SJSA1 (cell line): Measurements from ENCODE around the gene DNM1L. TPM values are rescaled to one million over a fixed set of nuclear protein-coding genes. Genes with fewer than 3 reads are reported as not detected.

Source experiments
- DNase-seq, 2 experiments: peaks; one replicate each; pipeline ENCODE4 v3.0.0-alpha.2; 2015 to 2020; ENCODE audit warnings: low spot score in 2 of 2, low read depth in 1 of 2
- H3K27ac ChIP-seq: fragments of 250-450 bp; sonication (Bioruptor Pico); 2 replicates; pipeline ENCODE4 v1.5.1; 2020; ENCODE audit warnings: mild to moderate bottlenecking, moderate library complexity
- H3K27me3 ChIP-seq: fragments of 250-450 bp; sonication (Bioruptor Pico); replicated peaks from 2 replicates; pipeline ENCODE4 v1.5.1; 2020; ENCODE audit warnings: mild to moderate bottlenecking, moderate library complexity
- H3K36me3 ChIP-seq: fragments of 250-450 bp; sonication (Bioruptor Pico); 2 replicates; pipeline ENCODE4 v1.5.1; 2020; ENCODE audit warnings: mild to moderate bottlenecking
- H3K4me1 ChIP-seq: fragments of 250-450 bp; sonication (Bioruptor Pico); replicated peaks from 2 replicates; pipeline ENCODE4 v1.6.1; 2021; ENCODE audit warnings: mild to moderate bottlenecking
- H3K4me3 ChIP-seq: fragments of 250-450 bp; sonication (Bioruptor Pico); 2 replicates; pipeline ENCODE4 v1.5.1; 2020; ENCODE audit warnings: mild to moderate bottlenecking
- H3K9me3 ChIP-seq: fragments of 250-450 bp; sonication (Bioruptor Pico); replicated peaks from 2 replicates; pipeline ENCODE4 v1.5.1; 2020; ENCODE audit warnings: mild to moderate bottlenecking
- total RNA-seq: library from RNA; depleted of rRNA; stranded (reverse); fragments of >200 nt; shearing (Covaris generic); gene quantifications from 2 replicates; pipeline ENCODE4 v1.2.3, GENCODE V29; 2014; rRNA removed

The DNM1L gene
- total RNA-seq, 1 experiment from 2014 or later: 68.0 TPM

DNA sequence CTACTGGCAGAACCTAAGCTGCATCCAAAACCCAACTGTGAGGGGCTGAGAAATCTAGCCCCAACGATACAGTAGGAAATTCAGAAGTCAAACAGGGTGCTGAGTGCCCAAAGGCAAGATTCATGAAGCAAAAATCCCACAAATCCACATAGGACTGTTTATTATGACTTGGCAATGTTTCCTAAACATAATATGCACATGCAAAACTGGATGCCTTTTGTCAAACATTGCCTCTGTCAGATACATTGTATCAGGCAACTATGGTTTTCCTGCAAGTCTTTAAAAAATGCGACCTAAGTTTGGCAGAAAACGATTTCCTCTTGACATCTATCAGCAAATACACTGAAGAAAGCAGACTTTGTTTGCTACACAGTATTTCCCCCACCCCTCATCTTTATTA, 103.9 kb downstream of the DNM1L start:
- Histone ChIP-seq H3K4me1 (peaks cover 6% of the 10 kb centered on the region; the same call in 1 of the 2 replicates), H3K4me3 (no peak overlapping the region), H3K27ac (no peak overlapping the region), H3K9me3 (no peaks in the 10 kb centered on the region), H3K36me3 (no peaks in the 10 kb centered on the region), H3K27me3 (no peaks in the 10 kb centered on the region)
- DNase-seq: no peak

DNA sequence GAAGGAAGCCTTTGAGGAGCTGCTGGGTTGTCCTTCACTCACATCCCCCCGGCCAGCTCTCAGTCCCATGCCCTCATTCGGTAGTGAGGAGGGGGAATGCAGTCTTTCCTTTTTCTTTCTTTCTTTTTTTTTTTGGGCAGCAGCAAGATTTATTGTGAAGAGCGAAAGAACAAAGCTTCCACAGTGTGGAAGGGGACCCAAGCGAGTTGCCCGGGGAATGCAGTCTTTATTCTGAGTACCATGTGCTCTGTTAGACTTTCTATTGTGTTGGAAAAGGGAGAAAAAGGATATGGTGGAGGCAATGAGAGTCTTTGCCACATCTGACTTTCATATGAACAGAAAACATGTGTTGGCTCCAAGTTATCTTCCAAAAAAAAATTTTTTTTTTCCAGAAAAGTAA, 106.5 kb downstream of the DNM1L start:
- Histone ChIP-seq H3K27ac (no peak overlapping the region), H3K4me1 (peaks cover 13% of the 10 kb centered on the region), H3K4me3 (no peak overlapping the region), H3K9me3 (no peaks in the 10 kb centered on the region), H3K36me3 (no peaks in the 10 kb centered on the region; the same call in none of the 2 replicates), H3K27me3 (no peaks in the 10 kb centered on the region)
- DNase-seq: no peak

DNA sequence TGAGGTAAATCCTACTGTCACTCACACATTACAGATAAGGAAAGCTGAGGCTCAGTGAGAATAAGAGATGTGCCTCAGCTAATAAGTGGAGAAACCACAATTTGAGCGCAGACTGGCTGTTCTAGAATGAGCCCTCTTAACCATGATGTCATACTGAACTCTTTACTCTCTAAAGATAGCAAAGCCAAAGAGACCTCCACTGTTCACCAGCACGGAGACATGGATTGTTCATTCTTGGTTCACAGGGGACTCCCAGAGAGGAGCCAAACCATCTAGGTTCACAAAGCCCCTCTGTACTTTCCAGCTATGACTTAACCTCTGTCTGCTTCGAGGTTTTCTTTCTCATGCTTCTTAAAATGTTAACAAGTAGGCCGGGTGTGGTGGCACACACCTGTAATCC, 109.3 kb downstream of the DNM1L start:
- Histone ChIP-seq H3K4me3 (no peak overlapping the region), H3K4me1 (peaks cover 7% of the 10 kb centered on the region), H3K36me3 (peaks cover 2% of the 10 kb centered on the region), H3K9me3 (no peaks in the 10 kb centered on the region), H3K27me3 (no peaks in the 10 kb centered on the region), H3K27ac (no peak overlapping the region)
- no peak for DNase-seq

DNA sequence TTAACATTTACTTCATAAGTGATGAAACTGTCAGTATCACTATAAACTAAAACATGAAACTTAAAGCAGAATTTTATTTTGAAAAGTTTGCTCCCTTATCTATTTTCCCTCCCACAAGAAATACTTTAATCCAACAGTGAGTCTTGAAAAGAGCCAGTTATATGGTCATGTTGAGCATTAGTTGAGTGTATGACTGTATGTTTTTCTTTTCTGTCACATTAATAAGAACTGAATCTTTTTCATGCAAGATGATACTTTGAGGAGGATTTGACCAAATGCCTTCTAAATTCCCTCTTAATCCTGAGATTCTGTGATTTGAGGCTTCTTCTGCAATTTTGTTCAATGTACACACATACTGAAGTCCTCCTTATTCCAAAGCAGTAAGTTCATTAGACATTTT, 110.3 kb downstream of the DNM1L start:
- Histone ChIP-seq H3K36me3 (peaks cover 2% of the 10 kb centered on the region), H3K4me3 (no peak overlapping the region), H3K27ac (no peak overlapping the region), H3K27me3 (no peaks in the 10 kb centered on the region), H3K9me3 (no peaks in the 10 kb centered on the region), H3K4me1 (peaks cover 7% of the 10 kb centered on the region)
- no peak for DNase-seq

DNA sequence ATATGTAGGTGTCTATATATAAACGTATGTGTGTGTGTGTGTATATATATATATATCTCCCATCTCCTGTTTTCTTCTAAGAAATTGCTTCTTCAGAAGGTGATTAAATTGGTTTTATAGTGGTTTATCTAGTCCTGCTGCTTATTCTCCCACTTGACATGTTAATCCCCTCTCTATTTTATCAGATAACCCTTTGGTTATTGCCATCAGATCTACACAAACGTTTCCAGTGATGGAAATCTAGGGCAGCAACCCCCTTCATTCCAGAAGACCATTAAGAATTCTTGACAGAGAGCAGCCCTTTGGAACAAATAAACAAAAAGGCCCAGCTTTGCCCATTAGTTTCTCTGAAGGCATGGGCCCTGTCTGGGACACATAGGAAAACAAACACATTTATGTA, 110.8 kb downstream of the DNM1L start:
- H3K27ac ChIP-seq: no peak overlapping the region
- no peaks in the 10 kb centered on the region for H3K27me3 ChIP-seq
- peaks cover 7% of the 10 kb centered on the region for H3K4me1 ChIP-seq
- no peak for DNase-seq
- peaks cover 2% of the 10 kb centered on the region for H3K36me3 ChIP-seq
- no peak overlapping the region for H3K4me3 ChIP-seq
- H3K9me3 ChIP-seq: no peaks in the 10 kb centered on the region

DNA sequence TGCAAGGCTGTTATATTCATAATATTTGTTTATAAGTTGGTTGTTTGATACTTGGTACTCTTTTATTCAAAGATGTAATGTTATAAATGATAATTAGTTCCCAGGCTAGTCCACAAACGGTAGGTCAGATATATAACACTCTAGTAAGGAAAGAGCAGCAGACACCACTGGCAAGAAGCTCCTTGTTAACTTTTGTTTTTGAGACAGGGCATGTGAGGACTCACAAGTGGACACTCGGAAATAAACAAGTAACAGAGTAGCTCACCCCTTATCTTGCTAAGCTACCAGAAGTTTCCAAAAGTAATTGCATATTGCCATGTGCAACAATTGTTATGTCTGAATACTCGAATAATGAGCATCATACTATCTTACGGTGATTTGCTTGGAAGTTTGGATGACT, 115.2 kb downstream of the DNM1L start:
- no peak for DNase-seq
- Histone ChIP-seq H3K4me3 (no peak overlapping the region), H3K9me3 (no peaks in the 10 kb centered on the region), H3K4me1 (peaks cover 7% of the 10 kb centered on the region), H3K27me3 (no peaks in the 10 kb centered on the region), H3K27ac (no peak overlapping the region), H3K36me3 (peaks cover 6% of the 10 kb centered on the region)

Other genes with a start within 250 kb of the DNM1L start
- gene YARS2, start 76.6 kb downstream of the DNM1L start, total RNA-seq: 22.1 and 37.7 TPM in 2 replicates
- gene PKP2, start 217.5 kb downstream of the DNM1L start, total RNA-seq: 28.6 and 29.9 TPM in 2 replicates